Psoas muscle (tissue), 8 donors: Measurements from ENCODE around the gene CHRD. TPM values are rescaled to one million over a fixed set of nuclear protein-coding genes. Genes with fewer than 3 reads are reported as not detected.

ENCODE experiments used
- ATAC-seq, 4 donors: fragments of 200-7000 bp; cut with Tn5 transposase; one replicate each; pipeline ENCODE4 v1.9.1; 2020; ENCODE audit warnings: moderate library complexity in 3 of 4, mild to moderate bottlenecking in 2 of 4
- DNase-seq, 2 donors: peaks; one replicate each; pipeline ENCODE4 v3.0.0-alpha.2; 2020
- H3K27ac ChIP-seq: fragments of 200-600 bp; one replicate; pipeline ENCODE4 v1.8.0; 2022
- H3K27me3 ChIP-seq, 3 donors: fragments of 200-600 bp in 1 of 3; one replicate each; pipeline versions ENCODE4 v1.6.1 to v1.8.0; 2013 to 2022; ENCODE audit warnings: low read length in 2 of 3, mild to moderate bottlenecking in 2 of 3, moderate library complexity in 1 of 3; ENCODE audit not compliant: insufficient read depth in 3 of 3
- H3K36me3 ChIP-seq, 2 donors: fragments of 200-600 bp in 1 of 2; one replicate each; pipeline versions ENCODE4 v1.6.1 to v1.8.0; 2013 to 2022; ENCODE audit warnings: low read depth in 1 of 2, mild to moderate bottlenecking in 1 of 2, moderate library complexity in 1 of 2; ENCODE audit not compliant: insufficient read depth in 1 of 2
- H3K4me1 ChIP-seq: fragments of 200-600 bp; one replicate; pipeline ENCODE4 v1.8.0; 2022
- H3K4me3 ChIP-seq: fragments of 200-600 bp; one replicate; pipeline ENCODE4 v1.8.0; 2022; ENCODE audit warnings: mild to moderate bottlenecking
- H3K9me3 ChIP-seq: fragments of 200-600 bp; one replicate; pipeline ENCODE4 v1.8.0; 2022
- CTCF ChIP-seq: fragments of 200-600 bp; IDR thresholded peaks from one replicate; pipeline ENCODE4 v1.8.0; 2022; ENCODE audit warnings: antibody characterized with exemption
- WGBS, 3 donors: extraction: QIAGEN DNeasy Blood & Tissue Kit; methylation state at CpG; one replicate each; pipeline versions ENCODE4 v1.1.6 to v1.1.7; 2013; 5-methylcytosine and 5-hydroxymethylcytosine counted together
- intact Hi-C, 2 donors: fragments of 100-400 bp; cut with DNase I; formaldehyde crosslinking; loops; one replicate each; pipeline versions ENCODE4 v1.11.0 to v1.14.2; 2022
- polyA plus RNA-seq, 3 donors: library from polyadenylated mRNA; stranded (reverse); fragments of 200-250 nt; gene quantifications; one replicate each; pipeline ENCODE4 v1.2.3, GENCODE V29; 2013
- total RNA-seq, 4 donors: library from RNA; stranded (reverse); fragmentation: NEBNext Ultra II Directional in 2 of 4; extraction: Animal tissue kit (Norgen Biotek cat#: 25700) in 2 of 4; gene quantifications; one replicate each; pipeline versions ENCODE4 v1.2.1 to v1.2.4, GENCODE V29; 2021 to 2023
- donor health status: healthy with polysubstance abuse.
- donor health status: DM: no; HTN: no; CAD: no; lungs with moderate emphysema.
- donor health status: Bipolar disorder and iron deficiency.
- donor health status: healthy.
- donor health status: DM: yes; HTN: yes; CAD: no.
- donor health status: DM: no; HTN: no; CAD: no.
- donor health status: DM: no; HTN: no; CAD: no.
- donor health status: DM: yes; HTN: yes; CAD: no.

The CHRD gene
- total and polyA plus RNA-seq, 7 donors = 2.5 to 10.5 (median 5.2) TPM

GRCh38 chr3:184362668-184363546, 16.9 kb upstream of the CHRD start:
- Histone ChIP-seq H3K27me3 (no peaks in the 10 kb centered on the region), H3K4me3 (peak overlapping the region; percentile 96), H3K9me3 (no peaks in the 10 kb centered on the region), H3K36me3 (peaks cover 2 to 31% of the 10 kb centered on the region in 2 donors), H3K27ac (peak overlapping the region; percentile 98), H3K4me1 (peaks cover 11% of the 10 kb centered on the region)
- intact Hi-C loops = no loop called here
- 0% methylated on average over 53 to 68 of the region's 68 CpGs for WGBS, 3 donors
- peak; percentile 41 for TF ChIP-seq CTCF
- ATAC-seq (peak; percentile 82 to 88 (median 84)), DNase-seq (peak; percentile 96 to 98)

DNA sequence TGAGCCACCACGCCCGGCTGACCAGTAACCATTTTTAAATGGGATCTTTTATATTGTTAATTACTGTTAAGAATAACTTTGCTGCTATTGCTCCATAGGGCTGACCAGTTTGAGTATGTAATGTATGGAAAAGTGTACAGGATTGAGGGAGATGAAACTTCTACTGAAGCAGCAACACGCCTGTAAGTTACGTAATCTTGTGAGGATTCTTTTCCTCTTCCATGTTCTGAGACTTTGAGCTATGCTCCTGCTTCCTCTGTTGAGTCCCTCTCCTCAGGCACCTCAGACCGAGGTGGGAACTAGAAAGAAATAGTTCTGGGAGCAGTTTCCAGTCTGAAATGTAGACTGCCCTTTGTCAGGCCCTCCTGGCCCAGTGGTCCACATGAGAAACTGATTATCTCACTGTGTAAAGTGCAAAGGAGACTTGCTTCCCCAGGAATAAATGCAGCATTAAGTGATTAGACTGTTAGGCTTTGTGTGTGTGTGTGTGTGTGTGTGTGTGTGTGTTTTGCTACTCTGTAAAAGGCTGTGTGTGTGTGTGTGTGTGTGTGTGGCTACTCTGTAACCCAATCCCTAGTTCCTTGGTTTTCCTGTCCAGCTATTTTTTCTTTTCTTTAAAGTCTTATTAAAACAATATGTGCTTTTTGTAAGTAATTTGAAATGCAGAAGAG, 13.1 kb upstream of the CHRD start:
- H3K9me3 ChIP-seq = no peaks in the 10 kb centered on the region
- no peak for DNase-seq
- H3K27ac ChIP-seq = no peak overlapping the region
- peaks cover 17% of the 10 kb centered on the region for H3K4me1 ChIP-seq
- H3K4me3 ChIP-seq = no peak overlapping the region
- TF ChIP-seq CTCF = no peak
- intact Hi-C loops = no loop called here
- 80 to 89% (median 85%) methylated on average over 5 of the region's 5 CpGs for WGBS, 3 donors
- H3K36me3 ChIP-seq = peaks cover 2 to 41% of the 10 kb centered on the region in 2 donors
- no peak for ATAC-seq
- H3K27me3 ChIP-seq = no peaks in the 10 kb centered on the region

DNA sequence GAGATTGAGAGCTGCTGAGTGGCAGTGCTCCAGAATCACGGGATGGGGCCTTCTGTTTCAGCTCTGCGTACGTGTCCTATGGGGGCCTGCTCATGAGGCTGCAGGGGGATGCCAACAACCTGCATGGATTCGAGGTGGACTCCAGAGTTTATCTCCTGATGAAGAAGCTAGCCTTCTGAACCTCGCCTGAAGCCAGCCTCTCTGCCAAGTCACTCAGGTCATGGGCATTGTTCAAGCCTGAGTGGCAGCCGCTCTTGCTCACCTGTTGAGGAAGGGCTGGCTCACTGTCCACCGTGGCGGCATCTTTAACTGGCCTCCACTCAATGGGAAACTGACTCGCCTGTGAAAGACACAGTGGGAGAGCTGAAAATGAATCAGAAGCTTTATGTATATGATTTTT, 11.7 kb upstream of the CHRD start:
- H3K36me3 ChIP-seq = peaks cover 2 to 41% of the 10 kb centered on the region in 2 donors
- ATAC-seq = no peak
- no peak overlapping the region for H3K27ac ChIP-seq
- H3K4me3 ChIP-seq = no peak overlapping the region
- peaks cover 17% of the 10 kb centered on the region for H3K4me1 ChIP-seq
- H3K9me3 ChIP-seq = no peaks in the 10 kb centered on the region
- 73 to 77% (median 74%) methylated on average over 9 of the region's 9 CpGs for WGBS, 3 donors
- peak in 1 of 2 donors; percentile 42 for DNase-seq
- intact Hi-C loops = no loop called here
- no peaks in the 10 kb centered on the region for H3K27me3 ChIP-seq
- no peak for TF ChIP-seq CTCF

DNA sequence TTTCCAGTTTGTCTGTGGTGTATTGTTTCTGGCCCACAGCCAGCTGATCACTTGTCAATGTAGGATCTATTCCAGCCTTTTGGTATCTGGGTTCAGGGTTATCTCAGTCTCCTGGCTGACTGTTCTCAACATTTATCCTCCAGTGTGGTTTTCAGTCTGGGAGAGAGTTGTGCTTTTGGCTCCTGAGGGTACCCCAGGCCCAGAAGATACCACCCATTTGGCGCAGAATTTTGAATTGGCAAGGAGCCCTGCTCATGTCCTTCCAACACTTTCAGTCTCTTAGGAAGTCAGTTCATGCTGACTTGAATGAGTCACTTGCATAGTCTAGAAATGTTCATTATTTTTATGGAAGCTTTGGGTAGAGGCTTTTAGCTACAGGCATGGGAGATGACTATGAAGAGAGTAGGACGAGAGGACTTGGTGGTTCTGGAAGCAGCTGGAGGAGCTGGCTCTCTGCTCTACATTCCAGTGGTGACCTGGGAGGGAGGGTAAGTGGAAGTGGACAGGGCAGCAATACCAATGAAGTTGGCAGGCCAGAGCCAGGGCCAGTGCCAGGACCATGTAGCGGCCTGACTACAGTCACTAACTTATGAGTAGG, 11.2 kb upstream of the CHRD start:
- Histone ChIP-seq H3K9me3 (no peaks in the 10 kb centered on the region), H3K36me3 (peaks cover 2 to 41% of the 10 kb centered on the region in 2 donors), H3K4me1 (peaks cover 17% of the 10 kb centered on the region), H3K27me3 (no peaks in the 10 kb centered on the region), H3K4me3 (no peak overlapping the region), H3K27ac (peak overlapping the region; percentile 48)
- WGBS, 3 donors = 26 to 35% (median 32%) methylated on average over 3 of the region's 3 CpGs
- intact Hi-C loops = no loop called here
- no peak for TF ChIP-seq CTCF
- DNase-seq (peak in 1 of 2 donors; percentile 68), ATAC-seq (peak; percentile 51 to 84 (median 70))
